Activated CD4-positive, alpha-beta T cell treated with anti-CD3 and anti-CD28 coated beads, Interleukin-2, amount 50 U/mL, for 24 hours (primary cell): ENCODE data around the gene MEGF11.

ENCODE experiments used
- DNase-seq, 2 donors: peaks; one replicate each; pipeline ENCODE4 v3.0.0-alpha.2; 2020; ENCODE audit warnings: low read depth in 1 of 2, low spot score in 1 of 2

The MEGF11 gene

DNA sequence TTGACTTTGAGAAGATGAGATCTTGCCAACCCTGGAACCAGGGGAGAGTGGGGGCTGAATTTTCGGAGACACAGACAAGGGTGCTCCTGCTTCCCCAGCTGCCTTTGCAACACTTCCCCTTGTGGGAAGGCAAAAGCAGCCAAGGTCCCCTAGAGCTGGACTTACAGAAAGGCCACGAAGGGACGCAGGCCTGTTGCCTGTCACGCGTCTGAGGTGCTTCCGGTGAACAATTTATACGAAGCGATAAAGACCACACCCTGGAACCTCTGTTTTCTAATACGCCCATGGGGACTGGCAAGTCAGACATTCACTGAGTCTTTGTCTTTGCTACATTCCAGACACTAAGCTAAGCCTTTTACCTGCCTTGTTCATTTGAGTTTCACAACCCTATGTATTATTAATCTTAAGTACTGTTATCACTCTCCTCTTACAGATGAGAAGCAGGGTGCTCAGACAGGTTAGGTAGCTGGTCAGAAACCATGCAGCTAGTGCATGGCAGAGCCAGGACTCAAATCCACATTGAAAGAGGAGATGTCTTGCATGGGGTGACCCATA is 13.2 kb downstream of the MEGF11 start:
- DNase-seq, result no peak

DNA sequence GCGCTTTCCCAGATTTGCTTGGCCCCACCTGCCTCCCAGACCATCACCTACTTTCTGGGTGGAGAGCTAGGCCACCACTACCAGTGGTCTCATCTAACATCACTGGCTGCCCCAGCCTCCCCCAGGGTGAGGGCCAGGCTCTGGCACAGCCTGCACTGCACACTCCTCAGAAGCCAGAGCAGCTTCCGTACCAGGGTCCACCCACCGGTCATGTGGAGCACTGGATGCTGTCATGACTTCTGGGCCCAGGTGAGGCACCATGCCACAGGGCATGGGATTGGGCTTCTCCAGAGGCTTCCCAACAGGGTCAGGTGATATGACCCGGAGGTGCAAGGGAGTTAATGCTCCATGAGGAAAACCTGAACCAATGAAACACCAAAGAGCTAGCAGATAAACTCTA is 14.0 kb downstream of the MEGF11 start:
- no peak for DNase-seq

DNA sequence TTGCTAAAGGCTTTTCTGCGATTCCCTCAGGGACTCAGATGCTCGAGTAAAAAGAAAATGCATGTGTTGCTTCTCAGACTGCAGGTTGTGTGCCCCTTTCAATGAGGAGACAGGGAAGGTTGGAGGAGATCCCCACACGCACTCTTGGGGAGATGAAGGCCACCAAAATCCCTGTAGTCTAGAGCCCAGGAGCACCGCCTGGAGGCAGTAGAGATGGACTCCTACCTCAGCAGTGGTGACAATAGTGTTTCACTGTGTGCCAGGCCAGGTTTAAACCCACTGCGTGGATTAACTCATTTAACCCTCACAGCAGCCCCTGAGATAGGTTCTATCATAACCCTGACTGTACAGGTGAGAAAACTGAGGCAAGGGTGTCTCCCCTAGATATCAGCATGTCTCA is 15.2 kb downstream of the MEGF11 start:
- DNase-seq, result no peak

DNA sequence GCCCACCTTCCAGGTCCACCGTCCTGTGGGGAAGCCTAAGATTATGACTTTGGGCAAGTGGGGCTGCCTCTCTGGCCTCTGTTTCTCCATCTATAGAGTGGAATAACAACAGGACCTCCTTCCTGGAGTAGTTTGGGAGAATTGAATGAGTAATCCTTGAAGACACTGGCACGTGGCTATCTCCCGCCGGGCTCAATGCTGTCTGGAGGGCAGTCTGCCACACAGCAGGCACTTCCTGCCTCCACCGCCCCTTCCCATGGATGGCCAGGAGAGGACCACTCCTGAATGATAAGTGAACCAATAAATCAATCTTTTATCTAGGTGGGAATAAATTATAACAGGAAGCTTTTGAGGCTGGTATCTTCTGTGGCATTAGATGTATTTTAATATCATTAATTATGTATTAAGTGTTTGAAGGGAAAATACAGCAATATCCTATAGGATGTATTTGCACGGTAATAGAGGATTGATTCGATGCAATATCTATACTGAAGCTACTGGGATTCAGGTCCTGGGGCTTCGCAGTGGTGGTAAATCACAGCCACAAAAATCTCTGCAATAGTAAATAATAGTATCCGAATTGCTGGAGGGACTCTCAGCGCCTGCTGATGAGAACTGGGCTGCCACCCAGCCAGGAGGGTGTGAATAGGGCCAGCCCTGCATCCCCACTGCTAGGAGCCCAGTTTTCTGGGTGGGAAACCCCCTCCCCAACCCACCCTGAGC is 15.9 kb downstream of the MEGF11 start:
- no peak for DNase-seq

DNA sequence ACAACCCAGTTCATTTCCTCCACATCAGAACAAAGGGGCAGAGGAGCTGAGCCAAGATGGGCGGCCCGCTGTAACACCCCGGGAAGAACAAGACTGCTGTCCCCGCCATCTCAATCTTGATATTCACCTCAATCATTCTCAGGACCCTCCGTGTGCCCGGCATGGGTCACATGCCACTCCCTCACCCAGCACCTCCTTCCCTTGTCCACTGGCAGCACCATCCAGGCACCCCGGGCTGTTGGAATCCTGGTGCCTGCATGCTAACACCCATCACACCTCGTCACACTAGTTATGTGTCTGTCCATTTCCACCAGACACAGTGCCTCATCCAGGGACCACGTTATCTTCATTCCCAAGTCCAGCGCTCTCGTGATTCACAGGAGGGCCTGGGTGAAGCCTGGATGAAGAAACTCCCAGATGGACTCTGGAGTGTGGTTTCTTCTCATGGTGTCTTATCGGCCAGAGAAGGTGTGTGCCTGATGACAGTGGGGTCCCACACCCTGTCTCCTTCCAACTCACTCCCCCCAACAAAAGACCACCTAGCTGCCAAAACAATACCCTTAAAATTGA is 16.7 kb downstream of the MEGF11 start:
- no peak for DNase-seq

GRCh38 chr15:66235866-66236265 is 17.7 kb downstream of the MEGF11 start:
- DNase-seq, result no peak

- DNase-seq, result no peak
Observed at GRCh38 chr15:66234798-66235197, 18.8 kb downstream of the MEGF11 start.

DNA sequence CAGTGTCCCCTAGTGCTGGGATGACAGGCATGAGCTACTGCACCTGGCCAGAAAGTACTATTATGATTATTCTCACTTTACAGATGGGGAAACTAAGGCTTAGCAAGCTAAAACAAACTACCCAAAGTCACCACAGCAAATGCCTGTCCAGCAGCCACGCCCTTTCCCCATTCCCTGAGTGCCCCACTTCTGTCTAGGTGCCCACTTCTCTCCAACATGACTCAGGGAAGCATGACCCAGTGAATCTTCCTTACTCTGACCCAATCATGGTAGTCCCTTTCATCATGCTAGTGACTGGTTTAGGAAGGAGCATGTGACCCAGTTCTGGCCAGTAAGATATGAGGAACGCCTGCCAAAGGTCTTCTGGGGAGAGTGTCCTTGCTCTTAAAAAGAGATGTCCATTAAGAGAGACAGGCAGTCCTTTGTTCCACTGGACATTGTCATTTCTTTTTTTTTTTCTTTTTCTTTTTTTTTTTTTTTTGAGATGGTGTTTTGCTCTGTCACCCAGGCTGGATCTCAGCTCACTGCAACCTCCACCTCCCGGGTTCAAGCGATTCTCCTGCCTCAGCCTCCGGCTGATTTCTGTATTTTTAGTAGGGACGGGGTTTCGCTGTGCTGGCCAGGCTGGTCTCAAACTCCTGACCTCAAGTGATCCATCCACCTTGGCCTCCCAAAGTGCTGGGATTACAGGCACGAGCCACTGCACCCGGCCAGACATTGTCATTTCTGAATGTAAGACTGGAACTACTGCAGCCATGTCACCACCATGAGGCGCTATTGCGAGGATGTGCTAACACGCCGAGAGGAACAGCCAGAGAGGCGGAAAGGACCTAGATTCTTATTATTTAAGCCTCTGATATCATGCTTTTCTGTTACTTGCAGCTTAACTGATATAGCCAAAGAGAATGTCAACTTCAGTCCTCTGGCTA is 19.8 kb downstream of the MEGF11 start:
- no peak for DNase-seq

DNA sequence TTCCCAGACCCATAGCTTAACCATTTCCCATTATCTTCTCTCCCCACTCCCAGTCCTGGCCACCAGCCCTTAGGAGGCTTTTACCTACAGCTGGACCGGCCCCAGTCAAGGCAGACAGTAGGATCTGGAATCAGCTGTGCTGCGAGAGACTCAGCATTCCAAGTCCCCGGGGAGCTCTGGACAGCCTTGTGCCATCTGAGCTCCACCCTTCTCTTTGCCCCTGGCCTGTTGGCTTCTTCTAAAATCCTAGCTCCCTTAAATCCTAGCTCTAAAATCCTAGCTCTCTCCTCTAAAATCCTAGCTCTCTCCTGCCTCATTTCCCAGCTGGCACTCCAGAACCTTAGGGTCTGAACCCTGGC is 21.3 kb downstream of the MEGF11 start:
- no peak for DNase-seq

GRCh38 chr15:66231394-66232266 is 21.9 kb downstream of the MEGF11 start:
- no peak for DNase-seq

DNA sequence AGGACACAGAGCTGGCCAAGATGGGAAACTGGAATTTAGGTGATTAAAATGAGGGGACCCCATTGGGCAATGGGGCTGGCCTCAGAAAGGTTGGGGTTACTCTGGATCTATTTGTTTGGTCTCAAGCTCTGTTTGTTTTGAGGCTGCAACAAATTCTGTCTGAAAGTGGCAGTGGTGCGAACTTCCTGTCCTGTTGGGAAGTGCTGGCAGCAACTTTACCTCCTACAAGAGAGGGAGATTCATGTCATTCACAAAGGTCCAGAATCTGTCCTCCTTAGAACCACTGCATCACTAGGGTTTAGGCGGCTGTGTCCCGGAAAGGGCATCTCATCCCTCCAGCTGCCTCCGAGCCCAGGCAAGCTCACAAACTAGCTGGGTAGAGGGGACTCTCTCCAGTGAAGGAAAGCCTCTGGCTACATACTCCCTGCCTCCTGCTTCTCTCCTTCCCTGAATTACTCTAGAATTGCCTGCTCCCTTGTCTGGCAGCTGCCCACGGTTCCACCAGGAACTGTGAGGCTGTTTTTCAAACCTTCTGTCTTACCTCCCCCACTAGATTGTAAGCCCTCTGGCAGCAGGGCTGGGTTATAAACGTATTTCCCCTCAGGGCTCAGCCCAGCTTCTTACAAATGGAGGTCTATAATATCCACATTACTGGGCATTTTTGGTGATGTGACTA is 23.6 kb downstream of the MEGF11 start:
- no peak for DNase-seq

DNA sequence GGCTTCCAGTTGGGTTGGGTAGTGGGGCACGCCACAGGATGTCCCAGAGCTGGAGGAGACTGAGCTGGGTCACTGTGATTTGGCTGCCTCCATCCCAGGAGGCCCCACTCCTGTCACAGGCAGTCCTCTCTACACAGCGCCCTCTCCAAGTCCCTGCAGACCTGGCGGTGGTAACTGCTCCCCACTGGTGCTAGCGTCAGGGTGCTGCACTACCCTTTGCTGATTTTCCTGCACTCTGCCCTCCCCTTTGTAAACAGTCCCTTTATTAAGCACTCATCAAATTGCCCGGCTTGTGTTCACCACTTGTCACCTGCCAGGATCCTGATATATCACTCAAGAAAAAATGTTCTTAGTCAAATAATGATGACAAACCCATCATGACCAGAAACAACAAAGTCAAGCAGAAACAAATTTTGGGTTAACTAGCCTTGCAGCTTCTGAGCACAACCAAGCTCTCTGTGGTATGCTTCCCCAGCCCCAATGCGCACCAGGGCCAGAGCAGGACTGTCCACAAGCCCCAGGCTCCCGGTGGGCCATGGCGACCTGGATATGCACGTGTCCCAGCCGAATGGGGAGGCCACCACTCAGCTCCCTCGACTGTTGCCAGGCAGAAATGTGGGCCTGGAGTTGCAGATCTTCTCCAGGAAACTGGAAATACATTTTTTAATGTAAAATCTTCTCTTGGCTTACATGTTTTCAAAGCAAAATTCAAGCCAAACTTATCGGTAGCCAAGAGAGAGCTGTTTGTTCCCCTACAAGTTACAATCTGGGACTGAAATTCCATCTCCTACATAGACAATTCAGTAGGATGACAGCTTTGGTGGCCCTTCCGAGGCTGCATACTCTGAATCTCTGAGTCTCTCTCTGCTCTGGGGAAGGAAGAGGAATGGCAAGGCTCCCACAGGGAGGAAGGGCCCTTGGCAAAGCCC is 24.5 kb downstream of the MEGF11 start:
- DNase-seq, result no peak

- no peak for DNase-seq
Observed at GRCh38 chr15:66226736-66227135, 26.8 kb downstream of the MEGF11 start.

DNA sequence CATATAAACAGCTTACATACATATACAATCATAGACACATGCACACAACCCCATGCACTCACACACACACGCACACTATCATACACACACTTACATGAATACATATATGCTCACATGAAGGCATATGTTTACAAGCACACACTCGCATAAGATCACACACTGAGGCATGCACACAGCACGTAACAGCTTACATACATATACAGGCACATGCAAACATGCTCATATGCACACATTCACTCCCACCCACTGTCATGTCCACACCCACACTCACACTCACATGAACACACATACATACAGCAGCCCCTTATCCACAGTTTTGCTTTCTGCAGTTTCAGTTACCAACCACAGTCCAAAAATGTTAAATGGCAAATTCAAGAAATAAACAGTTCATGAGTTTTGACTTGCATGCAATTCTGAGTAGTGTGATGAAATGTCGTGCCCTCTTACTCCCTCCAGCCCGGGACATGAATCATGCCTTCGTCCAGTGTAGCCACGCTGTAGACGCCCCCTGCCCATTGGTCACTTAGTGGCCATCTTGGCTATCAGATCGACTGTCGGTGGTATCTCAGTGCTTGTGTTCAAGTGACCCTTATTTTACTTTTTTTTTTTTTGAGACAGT is 27.8 kb downstream of the MEGF11 start:
- no peak for DNase-seq

- DNase-seq, result no peak
Observed at GRCh38 chr15:66224946-66225345, 28.6 kb downstream of the MEGF11 start.

GRCh38 chr15:66222273-66223198 is 31.0 kb downstream of the MEGF11 start:
- DNase-seq, result no peak

GRCh38 chr15:66221126-66221525 is 32.4 kb downstream of the MEGF11 start:
- no peak for DNase-seq

DNA sequence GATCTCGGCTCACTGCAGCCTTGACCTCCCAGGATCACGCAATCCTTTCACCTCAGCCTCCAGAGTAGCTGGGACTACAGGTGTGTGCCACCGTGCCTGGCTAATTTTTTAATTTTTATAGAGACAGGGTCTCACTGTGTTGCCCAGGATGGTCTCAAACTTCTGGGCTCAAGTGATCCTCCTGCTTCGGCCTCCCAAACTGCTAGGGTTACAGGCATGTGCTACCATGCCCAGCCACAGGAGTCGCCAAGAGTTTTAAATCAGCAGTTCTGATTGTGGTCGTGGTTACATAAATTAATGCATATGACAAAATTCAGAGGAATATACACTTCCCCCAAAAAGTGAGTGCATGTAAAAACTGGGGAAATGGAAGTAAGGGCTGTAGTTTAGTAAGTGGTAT is 32.9 kb downstream of the MEGF11 start:
- no peak for DNase-seq
